Measurements from ENCODE around the gene SIDT1.
"Not testable (repeated sequence)": the region's sequence is repeated elsewhere in the genome, so short reads cannot be mapped to it uniquely, and the experiment has no call there.

Gene SIDT1

GRCh38 chr3:113630956-113631542 lies 98.7 kb downstream of the SIDT1 start:
- Histone ChIP-seq H3K79me2 (ENCODE audit: control insufficient read depth, insufficient read depth, low read length, unreplicated experiment) (no peaks in the 10 kb centered on the region), H3K4me1 (ENCODE audit: control insufficient read depth, insufficient read depth, low read length, unreplicated experiment) (peaks cover 6% of the 10 kb centered on the region), H3K27ac (ENCODE audit: low read depth, low read length) (no peak overlapping the region), H3K36me3 (ENCODE audit: insufficient read depth, low read length) (no peaks in the 10 kb centered on the region), H2AFZ (ENCODE audit: low read length, unreplicated experiment) (no peak overlapping the region), H3K27me3 (ENCODE audit: insufficient read depth, low read length) (peaks cover 4% of the 10 kb centered on the region; the same call in 1 of the 2 replicates), H3K4me3 (ENCODE audit: low read depth, low read length) (no peak overlapping the region)

GRCh38 chr3:113631573-113631972 lies 99.2 kb downstream of the SIDT1 start:
- no peaks in the 10 kb centered on the region for H3K36me3 ChIP-seq (ENCODE audit: insufficient read depth, low read length)
- H3K27ac ChIP-seq (ENCODE audit: low read depth, low read length): no peak overlapping the region

GRCh38 chr3:113634782-113635474 lies 102.6 kb downstream of the SIDT1 start:
- H3K27ac ChIP-seq (ENCODE audit: low read depth, low read length): no peak overlapping the region

More at GRCh38 chr3:113631573-113631972, 99.2 kb downstream of the SIDT1 start:
- H2AFZ ChIP-seq (ENCODE audit: low read length, unreplicated experiment): no peak overlapping the region
- peaks cover 1% of the 10 kb centered on the region for H3K4me1 ChIP-seq (ENCODE audit: control insufficient read depth, insufficient read depth, low read length, unreplicated experiment)
- H3K79me2 ChIP-seq (ENCODE audit: control insufficient read depth, insufficient read depth, low read length, unreplicated experiment): no peaks in the 10 kb centered on the region
- H3K27me3 ChIP-seq (ENCODE audit: insufficient read depth, low read length): peaks cover 4% of the 10 kb centered on the region; the same call in 1 of the 2 replicates
- no peak overlapping the region for H3K4me3 ChIP-seq (ENCODE audit: low read depth, low read length)

GRCh38 chr3:113636034-113636433 lies 103.7 kb downstream of the SIDT1 start:
- not testable (repeated sequence) for H3K79me2 ChIP-seq (ENCODE audit: control insufficient read depth, insufficient read depth, low read length, unreplicated experiment); H3K4me3 ChIP-seq (ENCODE audit: low read depth, low read length); H3K4me1 ChIP-seq (ENCODE audit: control insufficient read depth, insufficient read depth, low read length, unreplicated experiment); H3K27ac ChIP-seq (ENCODE audit: low read depth, low read length); H3K27me3 ChIP-seq (ENCODE audit: insufficient read depth, low read length); H2AFZ ChIP-seq (ENCODE audit: low read length, unreplicated experiment); H3K36me3 ChIP-seq (ENCODE audit: insufficient read depth, low read length)

More at GRCh38 chr3:113634782-113635474, 102.6 kb downstream of the SIDT1 start:
- Histone ChIP-seq H3K79me2 (ENCODE audit: control insufficient read depth, insufficient read depth, low read length, unreplicated experiment) (no peaks in the 10 kb centered on the region), H2AFZ (ENCODE audit: low read length, unreplicated experiment) (no peak overlapping the region), H3K27me3 (ENCODE audit: insufficient read depth, low read length) (peaks cover 2% of the 10 kb centered on the region; the same call in 1 of the 2 replicates), H3K4me3 (ENCODE audit: low read depth, low read length) (no peak overlapping the region), H3K4me1 (ENCODE audit: control insufficient read depth, insufficient read depth, low read length, unreplicated experiment) (no peaks in the 10 kb centered on the region), H3K36me3 (ENCODE audit: insufficient read depth, low read length) (no peaks in the 10 kb centered on the region)

- Histone ChIP-seq H3K27me3 (ENCODE audit: insufficient read depth, low read length) (no peaks in the 10 kb centered on the region), H3K79me2 (ENCODE audit: control insufficient read depth, insufficient read depth, low read length, unreplicated experiment) (no peaks in the 10 kb centered on the region), H3K36me3 (ENCODE audit: insufficient read depth, low read length) (no peaks in the 10 kb centered on the region), H3K4me3 (ENCODE audit: low read depth, low read length) (no peak overlapping the region), H3K27ac (ENCODE audit: low read depth, low read length) (no peak overlapping the region), H3K4me1 (ENCODE audit: control insufficient read depth, insufficient read depth, low read length, unreplicated experiment) (no peaks in the 10 kb centered on the region), H2AFZ (ENCODE audit: low read length, unreplicated experiment) (no peak overlapping the region)
Observed at GRCh38 chr3:113637756-113638155, 105.4 kb downstream of the SIDT1 start.

GRCh38 chr3:113638910-113639309 lies 106.6 kb downstream of the SIDT1 start:
- no peaks in the 10 kb centered on the region for H3K36me3 ChIP-seq (ENCODE audit: insufficient read depth, low read length)
- no peak overlapping the region for H3K27ac ChIP-seq (ENCODE audit: low read depth, low read length)
- no peaks in the 10 kb centered on the region for H3K79me2 ChIP-seq (ENCODE audit: control insufficient read depth, insufficient read depth, low read length, unreplicated experiment)
- H3K4me1 ChIP-seq (ENCODE audit: control insufficient read depth, insufficient read depth, low read length, unreplicated experiment): no peaks in the 10 kb centered on the region
- H3K27me3 ChIP-seq (ENCODE audit: insufficient read depth, low read length): no peaks in the 10 kb centered on the region
- no peak overlapping the region for H3K4me3 ChIP-seq (ENCODE audit: low read depth, low read length)
- no peak overlapping the region for H2AFZ ChIP-seq (ENCODE audit: low read length, unreplicated experiment)

GRCh38 chr3:113643583-113643982 lies 111.2 kb downstream of the SIDT1 start:
- no peak overlapping the region for H3K27ac ChIP-seq (ENCODE audit: low read depth, low read length)
- no peak overlapping the region for H3K4me3 ChIP-seq (ENCODE audit: low read depth, low read length)
- H3K4me1 ChIP-seq (ENCODE audit: control insufficient read depth, insufficient read depth, low read length, unreplicated experiment): no peaks in the 10 kb centered on the region
- no peaks in the 10 kb centered on the region for H3K27me3 ChIP-seq (ENCODE audit: insufficient read depth, low read length)
- no peaks in the 10 kb centered on the region for H3K79me2 ChIP-seq (ENCODE audit: control insufficient read depth, insufficient read depth, low read length, unreplicated experiment)
- H2AFZ ChIP-seq (ENCODE audit: low read length, unreplicated experiment): no peak overlapping the region
- no peaks in the 10 kb centered on the region; the same call in 1 of the 2 replicates for H3K36me3 ChIP-seq (ENCODE audit: insufficient read depth, low read length)

- Histone ChIP-seq H3K27me3 (ENCODE audit: insufficient read depth, low read length) (no peaks in the 10 kb centered on the region), H3K79me2 (ENCODE audit: control insufficient read depth, insufficient read depth, low read length, unreplicated experiment) (no peaks in the 10 kb centered on the region), H2AFZ (ENCODE audit: low read length, unreplicated experiment) (no peak overlapping the region), H3K36me3 (ENCODE audit: insufficient read depth, low read length) (no peaks in the 10 kb centered on the region; the same call in 1 of the 2 replicates), H3K27ac (ENCODE audit: low read depth, low read length) (no peak overlapping the region), H3K4me1 (ENCODE audit: control insufficient read depth, insufficient read depth, low read length, unreplicated experiment) (no peaks in the 10 kb centered on the region), H3K4me3 (ENCODE audit: low read depth, low read length) (no peak overlapping the region)
Observed at GRCh38 chr3:113648524-113648923, 116.2 kb downstream of the SIDT1 start.

GRCh38 chr3:113649174-113649845 lies 117.0 kb downstream of the SIDT1 start:
- no peaks in the 10 kb centered on the region for H3K79me2 ChIP-seq (ENCODE audit: control insufficient read depth, insufficient read depth, low read length, unreplicated experiment)
- H3K4me1 ChIP-seq (ENCODE audit: control insufficient read depth, insufficient read depth, low read length, unreplicated experiment): no peaks in the 10 kb centered on the region
- H2AFZ ChIP-seq (ENCODE audit: low read length, unreplicated experiment): no peak overlapping the region
- no peak overlapping the region for H3K27ac ChIP-seq (ENCODE audit: low read depth, low read length)
- no peak overlapping the region for H3K4me3 ChIP-seq (ENCODE audit: low read depth, low read length)
- no peaks in the 10 kb centered on the region for H3K27me3 ChIP-seq (ENCODE audit: insufficient read depth, low read length)
- no peaks in the 10 kb centered on the region; the same call in 1 of the 2 replicates for H3K36me3 ChIP-seq (ENCODE audit: insufficient read depth, low read length)

- H3K4me3 ChIP-seq (ENCODE audit: low read depth, low read length): no peak overlapping the region
- no peaks in the 10 kb centered on the region for H3K36me3 ChIP-seq (ENCODE audit: insufficient read depth, low read length)
- H3K79me2 ChIP-seq (ENCODE audit: control insufficient read depth, insufficient read depth, low read length, unreplicated experiment): no peaks in the 10 kb centered on the region
- no peaks in the 10 kb centered on the region for H3K4me1 ChIP-seq (ENCODE audit: control insufficient read depth, insufficient read depth, low read length, unreplicated experiment)
- H3K27me3 ChIP-seq (ENCODE audit: insufficient read depth, low read length): no peaks in the 10 kb centered on the region
- H3K27ac ChIP-seq (ENCODE audit: low read depth, low read length): no peak overlapping the region
- H2AFZ ChIP-seq (ENCODE audit: low read length, unreplicated experiment): no peak overlapping the region
Observed at GRCh38 chr3:113654310-113654709, 122.0 kb downstream of the SIDT1 start.

All from ACC112 (cell line).